ENCODE data around the gene PAQR5. TPM values are rescaled to one million over a fixed set of nuclear protein-coding genes. Genes with fewer than 3 reads are reported as not detected.

PAQR5 gene
- total RNA-seq, 1 experiment from 2014 or later, result 20.3 TPM

GRCh38 chr15:69282104-69282743 lies 16.5 kb upstream of the PAQR5 start:
- Mint-ChIP-seq H3K36me3 (ENCODE audit: insufficient read depth, unreplicated experiment) (no peaks in the 10 kb centered on the region), H3K9me3 (ENCODE audit: unreplicated experiment) (no peaks in the 10 kb centered on the region), H3K27ac (ENCODE audit: low read depth, unreplicated experiment) (no peak overlapping the region), H3K4me3 (ENCODE audit: unreplicated experiment) (no peak overlapping the region), H3K27me3 (ENCODE audit: insufficient read depth, unreplicated experiment) (no peaks in the 10 kb centered on the region), H3K4me1 (ENCODE audit: insufficient read depth, unreplicated experiment) (no peaks in the 10 kb centered on the region)
- BruUV-seq (replicated peaks), result no TSS peak
- CTCF ChIA-PET, result no interaction called here
- TF ChIP-seq CTCF (IDR thresholded peaks at IDR 0.05; ENCODE audit: unreplicated experiment), result no peak
- DNase-seq (ENCODE audit: unreplicated experiment), result no peak
- intact Hi-C loops (cut with micrococcal nuclease), result no loop called here
- POLR2A ChIA-PET, result no interaction called here

DNA sequence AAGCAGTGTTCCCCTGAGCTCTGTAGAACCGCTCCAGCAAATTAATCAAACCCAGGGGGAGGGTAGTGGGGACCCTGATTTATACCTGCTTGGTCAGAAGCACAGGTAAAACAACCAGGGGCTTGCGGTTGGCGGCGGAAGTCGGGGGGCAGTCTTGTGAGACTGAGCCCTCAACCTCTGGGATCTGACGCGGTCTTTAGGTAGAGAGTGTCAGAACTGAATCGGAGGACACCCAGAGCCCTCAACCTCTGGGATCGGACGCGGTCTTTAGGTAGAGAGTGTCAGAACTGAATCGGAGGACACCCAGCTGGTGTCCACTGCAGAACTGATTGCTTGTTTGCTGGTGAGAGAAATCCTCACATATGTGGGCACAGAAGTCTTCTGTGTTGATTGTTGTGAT lies 12.9 kb upstream of the PAQR5 start:
- no TSS peak for BruUV-seq (replicated peaks)
- no peak for TF ChIP-seq CTCF (IDR thresholded peaks at IDR 0.05; ENCODE audit: unreplicated experiment)
- ChIA-PET POLR2A (no interaction called here), CTCF (no interaction called here)
- Mint-ChIP-seq H3K4me3 (ENCODE audit: unreplicated experiment) (no peak overlapping the region), H3K36me3 (ENCODE audit: insufficient read depth, unreplicated experiment) (no peaks in the 10 kb centered on the region), H3K4me1 (ENCODE audit: insufficient read depth, unreplicated experiment) (no peaks in the 10 kb centered on the region), H3K27me3 (ENCODE audit: insufficient read depth, unreplicated experiment) (no peaks in the 10 kb centered on the region), H3K27ac (ENCODE audit: low read depth, unreplicated experiment) (no peak overlapping the region), H3K9me3 (ENCODE audit: unreplicated experiment) (no peaks in the 10 kb centered on the region)
- no peak for DNase-seq (ENCODE audit: unreplicated experiment)
- intact Hi-C loops (cut with micrococcal nuclease), result no loop called here

GRCh38 chr15:69288011-69288410 lies 10.7 kb upstream of the PAQR5 start:
- BruUV-seq (replicated peaks), result no TSS peak
- no peak for TF ChIP-seq CTCF (IDR thresholded peaks at IDR 0.05; ENCODE audit: unreplicated experiment)
- no peaks in the 10 kb centered on the region for H3K9me3 Mint-ChIP-seq (ENCODE audit: unreplicated experiment)
- H3K27me3 Mint-ChIP-seq (ENCODE audit: insufficient read depth, unreplicated experiment), result no peaks in the 10 kb centered on the region
- intact Hi-C loops (cut with micrococcal nuclease), result no loop called here
- POLR2A ChIA-PET, result no interaction called here
- CTCF ChIA-PET, result no interaction called here
- H3K27ac Mint-ChIP-seq (ENCODE audit: low read depth, unreplicated experiment), result no peak overlapping the region
- no peak overlapping the region for H3K4me3 Mint-ChIP-seq (ENCODE audit: unreplicated experiment)
- no peaks in the 10 kb centered on the region for H3K4me1 Mint-ChIP-seq (ENCODE audit: insufficient read depth, unreplicated experiment)
- no peaks in the 10 kb centered on the region for H3K36me3 Mint-ChIP-seq (ENCODE audit: insufficient read depth, unreplicated experiment)
- DNase-seq (ENCODE audit: unreplicated experiment), result no peak

GRCh38 chr15:69288531-69289341 lies 10.0 kb upstream of the PAQR5 start:
- Mint-ChIP-seq H3K27ac (ENCODE audit: low read depth, unreplicated experiment) (no peak overlapping the region), H3K4me3 (ENCODE audit: unreplicated experiment) (no peak overlapping the region), H3K36me3 (ENCODE audit: insufficient read depth, unreplicated experiment) (no peaks in the 10 kb centered on the region), H3K9me3 (ENCODE audit: unreplicated experiment) (no peaks in the 10 kb centered on the region), H3K27me3 (ENCODE audit: insufficient read depth, unreplicated experiment) (no peaks in the 10 kb centered on the region), H3K4me1 (ENCODE audit: insufficient read depth, unreplicated experiment) (no peaks in the 10 kb centered on the region)
- intact Hi-C loops (cut with micrococcal nuclease), result no loop called here
- BruUV-seq (replicated peaks), result no TSS peak
- peak; percentile 42 for DNase-seq (ENCODE audit: unreplicated experiment)
- TF ChIP-seq CTCF (IDR thresholded peaks at IDR 0.05; ENCODE audit: unreplicated experiment), result no peak
- ChIA-PET POLR2A (interaction anchor here (1.3 to 2.5 kb wide), 3 partner anchors 9 to 15 kb away, joined by 3 to 10 read pairs (median 3); no protein-coding TSS in a partner anchor), CTCF (interaction anchor here (2.3 kb wide), 1 partner anchor 106 kb away, joined by 10 read pairs; no protein-coding TSS in a partner anchor)
